Fibroblast of lung (primary cell): ENCODE data around the gene PARK7.

Source experiments
- CTCF ChIP-seq, 2 donors: IDR thresholded peaks in 1 of 2; conservative IDR thresholded peaks in 1 of 2; 1 replicate in 1 of 2; 2 replicates in 1 of 2; pipeline ENCODE4 v1.5.1; 2011 to 2012; ENCODE audit warnings: low read length in 2 of 2, control low read depth in 1 of 2, inconsistent platforms in 1 of 2, low read depth in 1 of 2, mild to moderate bottlenecking in 1 of 2
- EZH2 ChIP-seq: IDR thresholded peaks from 2 replicates; pipeline ENCODE4 v1.5.1; 2012; ENCODE audit warnings: low read length, control low read depth, mild to moderate bottlenecking; ENCODE audit errors: missing control alignments

DNA sequence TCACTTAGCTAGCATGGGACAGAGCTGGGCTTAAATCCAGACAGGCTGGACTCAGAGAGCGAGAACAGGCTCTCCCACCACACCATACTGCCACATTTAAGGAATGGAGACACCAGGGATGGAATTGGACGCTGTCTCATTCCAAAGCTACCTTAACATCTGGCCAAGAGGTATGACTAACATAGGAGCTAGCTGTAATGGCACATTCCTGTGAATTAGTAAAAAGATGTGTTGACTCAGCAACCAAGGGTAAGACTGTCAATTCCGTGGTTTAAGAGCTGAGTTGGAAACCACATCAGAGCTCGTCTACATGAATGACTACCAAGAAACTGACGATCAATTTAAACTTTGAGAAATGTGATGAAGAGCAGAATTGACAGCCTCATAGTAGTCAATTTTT lies 12.6 kb upstream of the PARK7 start:
- TF ChIP-seq CTCF (conservative IDR thresholded peaks at IDR 0.05 in 1 of 2, IDR thresholded peaks at IDR 0.05 in 1 of 2; ENCODE audit: low read depth in 1 of 2, low read length in 2 of 2): no peak
- TF ChIP-seq EZH2: no peak
